GM12875 (cell line): ENCODE measurements around the gene APBA1.

Experiments used
- H3K4me3 ChIP-seq: one replicate; pipeline ENCODE4 v1.5.1; 2011; ENCODE audit warnings: low read depth, low read length, control low read depth
- TF ChIP-seq, protein P1 (sequence below): IDR thresholded peaks from 2 replicates; pipeline ENCODE4 v1.5.1; 2011; ENCODE audit warnings: low read depth, mild to moderate bottlenecking, control low read depth, inconsistent platforms, low read length, moderate library complexity, borderline replicate concordance; ENCODE audit not compliant: insufficient read depth

The APBA1 gene

DNA sequence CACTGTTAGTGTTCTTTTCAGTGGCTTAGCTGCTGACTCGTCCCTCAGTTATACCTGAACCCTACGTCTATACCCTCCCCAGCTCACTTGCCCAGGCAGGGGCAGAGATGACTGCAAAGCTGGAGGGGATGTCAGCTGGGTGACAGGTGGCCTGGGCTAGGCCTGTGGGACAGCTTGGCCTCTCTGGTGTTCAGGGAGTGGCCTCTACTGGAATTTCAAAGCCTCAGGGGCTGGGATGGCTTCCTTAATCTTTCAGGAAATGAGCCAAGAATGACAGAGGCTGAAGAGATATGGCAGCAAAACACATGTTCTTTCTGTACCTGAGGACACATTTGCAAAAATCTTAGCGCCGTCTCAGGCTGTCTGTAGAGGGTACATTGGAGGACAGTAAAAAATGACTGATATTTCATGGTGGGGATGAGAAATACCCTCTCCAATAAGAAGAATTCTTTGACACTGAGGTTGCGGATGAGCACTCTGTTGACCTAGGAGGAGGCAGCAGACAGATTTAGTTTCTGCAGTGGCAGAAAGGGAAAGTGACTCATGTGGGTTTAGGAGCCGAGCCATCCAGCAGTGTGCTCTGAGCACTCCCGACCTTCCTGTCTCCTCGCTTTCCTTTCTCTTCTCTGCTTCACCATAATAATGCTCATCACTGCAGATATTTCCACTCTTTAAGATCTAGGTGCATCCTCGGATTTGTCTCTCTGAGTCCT is 292.7 kb downstream of the APBA1 start:
- H3K4me3 ChIP-seq: no peak overlapping the region
- TF ChIP-seq, protein P1, sequence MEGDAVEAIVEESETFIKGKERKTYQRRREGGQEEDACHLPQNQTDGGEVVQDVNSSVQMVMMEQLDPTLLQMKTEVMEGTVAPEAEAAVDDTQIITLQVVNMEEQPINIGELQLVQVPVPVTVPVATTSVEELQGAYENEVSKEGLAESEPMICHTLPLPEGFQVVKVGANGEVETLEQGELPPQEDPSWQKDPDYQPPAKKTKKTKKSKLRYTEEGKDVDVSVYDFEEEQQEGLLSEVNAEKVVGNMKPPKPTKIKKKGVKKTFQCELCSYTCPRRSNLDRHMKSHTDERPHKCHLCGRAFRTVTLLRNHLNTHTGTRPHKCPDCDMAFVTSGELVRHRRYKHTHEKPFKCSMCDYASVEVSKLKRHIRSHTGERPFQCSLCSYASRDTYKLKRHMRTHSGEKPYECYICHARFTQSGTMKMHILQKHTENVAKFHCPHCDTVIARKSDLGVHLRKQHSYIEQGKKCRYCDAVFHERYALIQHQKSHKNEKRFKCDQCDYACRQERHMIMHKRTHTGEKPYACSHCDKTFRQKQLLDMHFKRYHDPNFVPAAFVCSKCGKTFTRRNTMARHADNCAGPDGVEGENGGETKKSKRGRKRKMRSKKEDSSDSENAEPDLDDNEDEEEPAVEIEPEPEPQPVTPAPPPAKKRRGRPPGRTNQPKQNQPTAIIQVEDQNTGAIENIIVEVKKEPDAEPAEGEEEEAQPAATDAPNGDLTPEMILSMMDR: no peak

- H3K4me3 ChIP-seq: no peak overlapping the region
- TF ChIP-seq, protein P1: no peak
Observed at GRCh38 chr9:69377981-69378380, 294.2 kb downstream of the APBA1 start.
